ENCODE results near the gene CCDC142.

DNA sequence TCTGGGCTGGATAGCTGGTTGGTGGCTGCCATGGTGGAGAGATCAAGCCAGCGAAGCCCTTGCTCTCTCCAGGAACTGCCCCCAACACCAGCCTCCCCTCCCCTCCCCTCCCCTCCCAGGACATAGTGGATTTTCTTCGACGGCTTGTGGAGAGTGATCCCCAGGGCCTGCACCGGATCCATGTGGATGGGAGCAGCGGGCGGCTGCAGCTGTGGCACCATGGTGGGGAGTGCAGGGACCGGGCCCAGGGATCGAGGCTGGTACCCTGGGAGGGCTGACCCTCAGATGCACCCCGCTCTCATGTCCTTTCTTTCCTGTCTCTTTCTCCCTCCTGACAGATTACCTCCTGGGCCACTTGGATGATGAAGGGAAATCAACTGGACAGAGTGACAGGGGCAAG, 7.1 kb upstream of the CCDC142 start:
- TF ChIP-seq, protein P1, sequence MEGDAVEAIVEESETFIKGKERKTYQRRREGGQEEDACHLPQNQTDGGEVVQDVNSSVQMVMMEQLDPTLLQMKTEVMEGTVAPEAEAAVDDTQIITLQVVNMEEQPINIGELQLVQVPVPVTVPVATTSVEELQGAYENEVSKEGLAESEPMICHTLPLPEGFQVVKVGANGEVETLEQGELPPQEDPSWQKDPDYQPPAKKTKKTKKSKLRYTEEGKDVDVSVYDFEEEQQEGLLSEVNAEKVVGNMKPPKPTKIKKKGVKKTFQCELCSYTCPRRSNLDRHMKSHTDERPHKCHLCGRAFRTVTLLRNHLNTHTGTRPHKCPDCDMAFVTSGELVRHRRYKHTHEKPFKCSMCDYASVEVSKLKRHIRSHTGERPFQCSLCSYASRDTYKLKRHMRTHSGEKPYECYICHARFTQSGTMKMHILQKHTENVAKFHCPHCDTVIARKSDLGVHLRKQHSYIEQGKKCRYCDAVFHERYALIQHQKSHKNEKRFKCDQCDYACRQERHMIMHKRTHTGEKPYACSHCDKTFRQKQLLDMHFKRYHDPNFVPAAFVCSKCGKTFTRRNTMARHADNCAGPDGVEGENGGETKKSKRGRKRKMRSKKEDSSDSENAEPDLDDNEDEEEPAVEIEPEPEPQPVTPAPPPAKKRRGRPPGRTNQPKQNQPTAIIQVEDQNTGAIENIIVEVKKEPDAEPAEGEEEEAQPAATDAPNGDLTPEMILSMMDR (IDR thresholded peaks at IDR 0.05) = no peak
- no peak for TF ChIP-seq POLR2A (IDR thresholded peaks at IDR 0.05; ENCODE audit: low read depth)
